Psoas muscle (tissue), 8 donors: ENCODE measurements around the gene DMAC2. TPM values are rescaled to one million over a fixed set of nuclear protein-coding genes. Genes with fewer than 3 reads are reported as not detected.

Experiments
- ATAC-seq, 4 donors: fragments of 200-7000 bp; cut with Tn5 transposase; one replicate each; pipeline ENCODE4 v1.9.1; 2020; ENCODE audit warnings: moderate library complexity in 3 of 4, mild to moderate bottlenecking in 2 of 4
- DNase-seq, 2 donors: peaks; one replicate each; pipeline ENCODE4 v3.0.0-alpha.2; 2020
- H3K27ac ChIP-seq: fragments of 200-600 bp; one replicate; pipeline ENCODE4 v1.8.0; 2022
- H3K27me3 ChIP-seq, 3 donors: fragments of 200-600 bp in 1 of 3; one replicate each; pipeline versions ENCODE4 v1.6.1 to v1.8.0; 2013 to 2022; ENCODE audit warnings: low read length in 2 of 3, mild to moderate bottlenecking in 2 of 3, moderate library complexity in 1 of 3; ENCODE audit not compliant: insufficient read depth in 3 of 3
- H3K36me3 ChIP-seq, 2 donors: fragments of 200-600 bp in 1 of 2; one replicate each; pipeline versions ENCODE4 v1.6.1 to v1.8.0; 2013 to 2022; ENCODE audit warnings: low read depth in 1 of 2, mild to moderate bottlenecking in 1 of 2, moderate library complexity in 1 of 2; ENCODE audit not compliant: insufficient read depth in 1 of 2
- H3K4me1 ChIP-seq: fragments of 200-600 bp; one replicate; pipeline ENCODE4 v1.8.0; 2022
- H3K4me3 ChIP-seq: fragments of 200-600 bp; one replicate; pipeline ENCODE4 v1.8.0; 2022; ENCODE audit warnings: mild to moderate bottlenecking
- H3K9me3 ChIP-seq: fragments of 200-600 bp; one replicate; pipeline ENCODE4 v1.8.0; 2022
- CTCF ChIP-seq: fragments of 200-600 bp; IDR thresholded peaks from one replicate; pipeline ENCODE4 v1.8.0; 2022; ENCODE audit warnings: antibody characterized with exemption
- WGBS, 3 donors: extraction: QIAGEN DNeasy Blood & Tissue Kit; methylation state at CpG; one replicate each; pipeline versions ENCODE4 v1.1.6 to v1.1.7; 2013; 5-methylcytosine and 5-hydroxymethylcytosine counted together
- intact Hi-C, 2 donors: fragments of 100-400 bp; cut with DNase I; formaldehyde crosslinking; loops; one replicate each; pipeline versions ENCODE4 v1.11.0 to v1.14.2; 2022
- polyA plus RNA-seq, 3 donors: library from polyadenylated mRNA; stranded (reverse); fragments of 200-250 nt; gene quantifications; one replicate each; pipeline ENCODE4 v1.2.3, GENCODE V29; 2013
- total RNA-seq, 4 donors: library from RNA; stranded (reverse); fragmentation: NEBNext Ultra II Directional in 2 of 4; extraction: Animal tissue kit (Norgen Biotek cat#: 25700) in 2 of 4; gene quantifications; one replicate each; pipeline versions ENCODE4 v1.2.1 to v1.2.4, GENCODE V29; 2021 to 2023
- donor health status: healthy with polysubstance abuse.
- donor health status: DM: no; HTN: no; CAD: no; lungs with moderate emphysema.
- donor health status: Bipolar disorder and iron deficiency.
- donor health status: healthy.
- donor health status: DM: yes; HTN: yes; CAD: no.
- donor health status: DM: no; HTN: no; CAD: no.
- donor health status: DM: no; HTN: no; CAD: no.
- donor health status: DM: yes; HTN: yes; CAD: no.

Gene DMAC2
- total and polyA plus RNA-seq, 7 donors: 37.6 to 113 (median 68.5) TPM

- DNase-seq (no peak), ATAC-seq (no peak)
- no peak overlapping the region for H3K27ac ChIP-seq
- no peak for TF ChIP-seq CTCF
- H3K9me3 ChIP-seq: no peaks in the 10 kb centered on the region
- peaks cover 9 to 76% of the 10 kb centered on the region in 2 donors for H3K36me3 ChIP-seq
- H3K4me1 ChIP-seq: no peaks in the 10 kb centered on the region
- 84 to 86% (median 84%) methylated on average over 21 of the region's 21 CpGs for WGBS, 3 donors
- H3K27me3 ChIP-seq: no peaks in the 10 kb centered on the region
- intact Hi-C loops: loop anchor here in 1 of 2 donors (5.0 kb wide), 2 partner anchors 42 to 102 kb away; no protein-coding TSS in a partner anchor
- no peak overlapping the region for H3K4me3 ChIP-seq
Measured at GRCh38 chr19:41424335-41425173, 15.2 kb downstream of the DMAC2 start.

GRCh38 chr19:41422955-41423354 lies 16.8 kb downstream of the DMAC2 start:
- no peaks in the 10 kb centered on the region for H3K9me3 ChIP-seq
- H3K4me1 ChIP-seq: no peaks in the 10 kb centered on the region
- peaks cover 10 to 81% of the 10 kb centered on the region in 2 donors for H3K36me3 ChIP-seq
- 92 to 97% (median 93%) methylated on average over 12 of the region's 12 CpGs for WGBS, 3 donors
- no peaks in the 10 kb centered on the region for H3K27me3 ChIP-seq
- H3K4me3 ChIP-seq: no peak overlapping the region
- no peak for ATAC-seq
- intact Hi-C loops: no loop called here
- TF ChIP-seq CTCF: no peak
- DNase-seq: no peak
- H3K27ac ChIP-seq: no peak overlapping the region

GRCh38 chr19:41422456-41422855 lies 17.3 kb downstream of the DMAC2 start:
- intact Hi-C loops: no loop called here
- no peak overlapping the region for H3K4me3 ChIP-seq
- H3K27ac ChIP-seq: no peak overlapping the region
- H3K4me1 ChIP-seq: no peaks in the 10 kb centered on the region
- no peaks in the 10 kb centered on the region for H3K27me3 ChIP-seq
- 84 to 89% (median 86%) methylated on average over 18 of the region's 18 CpGs for WGBS, 3 donors
- DNase-seq (no peak), ATAC-seq (no peak)
- H3K9me3 ChIP-seq: no peaks in the 10 kb centered on the region
- H3K36me3 ChIP-seq: peaks cover 10 to 84% of the 10 kb centered on the region in 2 donors
- no peak for TF ChIP-seq CTCF

GRCh38 chr19:41421973-41422372 lies 17.7 kb downstream of the DMAC2 start:
- no peaks in the 10 kb centered on the region for H3K4me1 ChIP-seq
- ATAC-seq (no peak), DNase-seq (no peak)
- no peak overlapping the region for H3K4me3 ChIP-seq
- TF ChIP-seq CTCF: no peak
- H3K36me3 ChIP-seq: peaks cover 10 to 89% of the 10 kb centered on the region in 2 donors
- intact Hi-C loops: no loop called here
- H3K27me3 ChIP-seq: no peaks in the 10 kb centered on the region
- 94 to 97% (median 95%) methylated on average over 18 to 20 of the region's 20 CpGs for WGBS, 3 donors
- H3K9me3 ChIP-seq: no peaks in the 10 kb centered on the region
- H3K27ac ChIP-seq: no peak overlapping the region
